ENCODE measurements around the gene SASH1. TPM values are rescaled to one million over a fixed set of nuclear protein-coding genes. Genes with fewer than 3 reads are reported as not detected.

The SASH1 gene
- total and polyA plus RNA-seq, 2 of the 8 experiments (the other 6 are each of a cell fraction or from before 2014, with no cell fraction given): 6.0 to 20.2 TPM

DNA sequence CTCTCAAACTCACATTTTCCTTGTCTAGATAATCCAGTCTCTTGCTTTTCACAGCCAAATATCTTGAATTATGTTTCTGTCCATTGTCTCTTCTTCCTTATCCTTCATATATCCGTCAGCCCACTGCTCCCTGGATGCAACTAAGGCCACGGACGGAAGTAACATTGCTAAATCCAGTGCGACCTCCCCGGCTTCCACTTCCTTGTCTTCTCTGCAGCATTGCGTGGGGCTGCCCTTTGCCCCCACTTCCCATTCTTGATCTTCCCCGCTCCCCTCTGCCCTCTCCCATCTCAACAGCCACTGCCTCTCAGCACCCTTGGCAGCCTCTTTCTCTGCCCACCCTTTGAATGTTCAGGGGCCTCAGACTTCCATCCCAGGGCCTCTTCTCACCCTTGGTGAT is 213.8 kb downstream of the SASH1 start:
- FAIRE-seq (no peak), DNase-seq (ENCODE audit: low read depth in 1 of 2, low spot score in 2 of 2) (peak in 1 of 2 experiments; percentile 14)
- no peak overlapping the region for H3K9ac ChIP-seq (replicated peaks in 1 of 4; ENCODE audit: extremely low read depth in 1 of 4, low read depth in 3 of 4, low read length in 3 of 4)
- H2BK120ac ChIP-seq (replicated peaks; ENCODE audit: low read depth, low read length): no peak overlapping the region
- POLR2A ChIA-PET (ENCODE audit: partially characterized antibody): no interaction called here
- TF ChIP-seq TBP (IDR thresholded peaks at IDR 0.05; ENCODE audit: low read depth, low read length) (no peak), TAF1 (IDR thresholded peaks at IDR 0.05; ENCODE audit: low read depth, low read length) (no peak), CBX5 (IDR thresholded peaks at IDR 0.05; ENCODE audit: low read depth, low read length) (no peak), RXRA (IDR thresholded peaks at IDR 0.05; ENCODE audit: insufficient read depth, low read depth, low read length) (no peak)
- TF ChIP-seq, protein P1, sequence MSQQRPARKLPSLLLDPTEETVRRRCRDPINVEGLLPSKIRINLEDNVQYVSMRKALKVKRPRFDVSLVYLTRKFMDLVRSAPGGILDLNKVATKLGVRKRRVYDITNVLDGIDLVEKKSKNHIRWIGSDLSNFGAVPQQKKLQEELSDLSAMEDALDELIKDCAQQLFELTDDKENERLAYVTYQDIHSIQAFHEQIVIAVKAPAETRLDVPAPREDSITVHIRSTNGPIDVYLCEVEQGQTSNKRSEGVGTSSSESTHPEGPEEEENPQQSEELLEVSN (IDR thresholded peaks at IDR 0.05): no peak
- no peak overlapping the region for H3K4ac ChIP-seq (replicated peaks; ENCODE audit: insufficient read length, low read depth, low read length)
- 84% methylated on average over 6 of the region's 7 CpGs; no CpG with 5 or more reads in 1 of the 2 experiments for WGBS, 2 experiments (ENCODE audit: extremely low coverage in 1 of 2, insufficient coverage in 1 of 2, insufficient read length in 1 of 2, insufficient replicate concordance in 2 of 2, low coverage in 1 of 2, low lambda C conversion rate in 2 of 2, missing lambda C conversion rate in 1 of 2)
- no peaks in the 10 kb centered on the region for H3K4me1 ChIP-seq (replicated peaks in 1 of 4; ENCODE audit: control insufficient read depth in 3 of 4, insufficient read depth in 4 of 4, low read length in 3 of 4)
- no peak overlapping the region for H4K91ac ChIP-seq (replicated peaks; ENCODE audit: insufficient read length, low read length)
- H4K8ac ChIP-seq (ENCODE audit: extremely low read depth, insufficient read depth, low read length): no peak overlapping the region
- H4K20me1 ChIP-seq (replicated peaks in 1 of 2; ENCODE audit: control insufficient read depth in 1 of 2, insufficient read depth in 2 of 2, low read length in 2 of 2): peaks cover 0 to 2% of the 10 kb centered on the region in 2 experiments
- no peaks in the 10 kb centered on the region; the same call in none of the 2 replicates for H3K23me2 ChIP-seq (ENCODE audit: low read depth, low read length)
- H3K79me1 ChIP-seq (ENCODE audit: low read depth, low read length): no peaks in the 10 kb centered on the region
- no peak overlapping the region for H3K4me3 ChIP-seq (ENCODE audit: extremely low read depth in 1 of 4, insufficient read depth in 2 of 4, low read depth in 3 of 4, low read length in 4 of 4)
- H3K9me3 ChIP-seq (ENCODE audit: insufficient read depth in 2 of 2, low read depth in 1 of 2, low read length in 1 of 2): peaks cover 0 to 6% of the 10 kb centered on the region in 2 experiments; a peak in 2 of 4 replicates
- CTCF ChIA-PET (ENCODE audit: partially characterized antibody): interaction anchor here (0.5 to 1.2 kb wide), 2 partner anchors 350 to 417 kb away, joined by 3 to 4 read pairs; no protein-coding TSS in a partner anchor
- no peak overlapping the region for H3K56ac ChIP-seq (replicated peaks; ENCODE audit: insufficient read length, low read depth, low read length)
- H3K14ac ChIP-seq (ENCODE audit: insufficient read length): no peak overlapping the region
- no peak overlapping the region for H2BK12ac ChIP-seq (ENCODE audit: low read depth, low read length)
- no peak overlapping the region for H3K18ac ChIP-seq (ENCODE audit: extremely low read depth, low read length)
- H4K5ac ChIP-seq (ENCODE audit: insufficient read length, low read depth, low read length): no peak overlapping the region
- H3K4me2 ChIP-seq (ENCODE audit: insufficient read depth in 1 of 2, low read depth in 2 of 2, low read length in 2 of 2): no peak overlapping the region
- no peaks in the 10 kb centered on the region for H3K36me3 ChIP-seq (ENCODE audit: control insufficient read depth in 2 of 4, insufficient read depth in 4 of 4, low read length in 3 of 4)
- H2BK5ac ChIP-seq (ENCODE audit: low read depth, low read length): no peak overlapping the region
- H2AFZ ChIP-seq (ENCODE audit: low read length): no peak overlapping the region
- no peak overlapping the region for H2BK15ac ChIP-seq (ENCODE audit: low read length)
- no peak overlapping the region for H3K23ac ChIP-seq (ENCODE audit: insufficient read length)
- peaks cover 0 to 10% (median 6%) of the 10 kb centered on the region in 4 experiments; a peak in 5 of 7 replicates for H3K27me3 ChIP-seq (replicated peaks in 1 of 4; ENCODE audit: control insufficient read depth in 3 of 4, extremely low read depth in 1 of 4, insufficient read depth in 3 of 4, low read length in 3 of 4)
- H3K27ac ChIP-seq (ENCODE audit: low read depth, low read length): no peak overlapping the region
- no peak overlapping the region for H2BK20ac ChIP-seq (ENCODE audit: low read length)
- H3K79me2 ChIP-seq (ENCODE audit: control insufficient read depth in 1 of 2, insufficient read depth in 2 of 2, low read length in 2 of 2): no peaks in the 10 kb centered on the region
- no peak overlapping the region for H2AK5ac ChIP-seq (ENCODE audit: low read depth, low read length)

Measured in H1 (cell line).